Retina (tissue), 1 donor: Measurements from ENCODE around the gene SPDYC.

Source experiments
- DNase-seq: peaks from one replicate; pipeline ENCODE4 v3.0.0-alpha.2; 2016

Gene SPDYC, protein sequence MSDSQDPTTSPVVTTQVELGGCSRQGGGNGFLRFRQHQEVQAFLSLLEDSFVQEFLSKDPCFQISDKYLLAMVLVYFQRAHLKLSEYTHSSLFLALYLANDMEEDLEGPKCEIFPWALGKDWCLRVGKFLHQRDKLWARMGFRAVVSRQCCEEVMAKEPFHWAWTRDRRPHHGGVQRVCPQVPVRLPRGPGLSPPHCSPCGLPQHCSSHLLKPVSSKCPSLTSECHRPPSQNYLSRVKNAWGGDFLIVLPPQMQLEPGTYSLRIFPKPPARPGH

DNA sequence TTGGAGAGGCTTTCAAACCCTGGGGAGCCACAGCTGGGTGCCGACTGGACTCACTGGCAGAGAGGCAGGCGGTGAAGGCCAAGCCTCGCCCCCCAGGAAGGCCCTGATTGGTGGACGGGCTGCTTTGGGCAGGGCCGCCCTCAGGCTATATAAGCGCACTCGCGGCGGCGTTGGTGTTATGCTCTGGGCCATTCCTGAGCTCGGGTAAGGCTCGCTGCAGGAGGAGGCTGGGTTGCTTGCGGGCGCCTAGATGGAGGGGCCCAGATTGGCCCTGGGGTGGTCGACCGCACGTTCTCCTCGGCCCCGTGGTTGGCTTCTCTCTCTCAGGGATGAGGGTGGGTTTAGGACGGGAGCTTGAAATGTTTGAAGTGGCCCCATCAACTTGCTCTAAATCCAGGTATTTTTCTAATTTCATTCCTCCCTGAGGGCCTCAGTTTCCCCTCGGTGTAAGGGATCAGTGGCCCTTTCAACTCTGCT lies at the start of gene SPDYC:
Gene SPDYC, plus strand, starts transcription at position 176 of the 477 bp plus-strand sequence. CDS start 1,125 bp downstream, outside the sequence.
- no peak for DNase-seq

DNA sequence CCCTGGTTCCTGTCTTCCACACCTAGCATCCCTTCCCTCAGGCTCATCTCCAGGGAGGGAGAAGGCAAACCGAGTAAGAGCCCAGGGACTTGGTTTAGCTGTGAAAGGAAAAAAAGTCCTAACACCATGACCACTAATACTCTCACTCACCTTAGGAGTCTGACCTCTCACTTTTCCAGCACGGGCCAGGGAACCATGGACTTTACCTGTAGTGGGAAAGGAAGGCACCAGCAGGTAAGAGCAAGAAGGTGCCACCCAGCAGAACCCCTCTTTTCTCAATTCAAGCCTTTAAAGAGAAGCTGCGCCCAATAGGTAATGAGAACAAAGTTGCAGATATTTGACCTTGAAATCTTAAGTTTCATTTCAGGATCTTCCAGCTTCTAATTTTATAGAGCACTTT lies 49.2 kb upstream of the SPDYC start:
- DNase-seq, result no peak

DNA sequence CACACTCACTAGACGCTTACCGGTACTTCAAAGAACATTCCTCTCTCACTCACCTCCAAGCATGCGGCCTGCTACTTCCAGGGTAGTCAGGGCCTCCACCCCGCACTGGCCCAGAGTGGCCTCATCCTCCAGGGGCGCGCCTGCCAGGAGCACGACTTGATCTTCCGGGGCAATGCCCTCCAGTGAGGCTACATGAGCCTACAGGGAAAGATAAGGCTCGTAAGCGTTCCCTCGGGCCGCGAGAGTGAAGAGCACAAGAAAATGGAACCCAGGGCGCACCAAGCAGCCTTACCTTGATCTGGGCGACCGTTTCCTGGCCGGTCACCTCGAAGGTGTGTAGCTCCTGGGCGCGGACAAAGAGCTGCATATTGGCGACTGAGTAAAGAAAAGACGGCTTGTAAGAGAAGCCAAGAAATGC lies 48.6 kb upstream of the SPDYC start:
- DNase-seq, result peak; percentile 23

DNA sequence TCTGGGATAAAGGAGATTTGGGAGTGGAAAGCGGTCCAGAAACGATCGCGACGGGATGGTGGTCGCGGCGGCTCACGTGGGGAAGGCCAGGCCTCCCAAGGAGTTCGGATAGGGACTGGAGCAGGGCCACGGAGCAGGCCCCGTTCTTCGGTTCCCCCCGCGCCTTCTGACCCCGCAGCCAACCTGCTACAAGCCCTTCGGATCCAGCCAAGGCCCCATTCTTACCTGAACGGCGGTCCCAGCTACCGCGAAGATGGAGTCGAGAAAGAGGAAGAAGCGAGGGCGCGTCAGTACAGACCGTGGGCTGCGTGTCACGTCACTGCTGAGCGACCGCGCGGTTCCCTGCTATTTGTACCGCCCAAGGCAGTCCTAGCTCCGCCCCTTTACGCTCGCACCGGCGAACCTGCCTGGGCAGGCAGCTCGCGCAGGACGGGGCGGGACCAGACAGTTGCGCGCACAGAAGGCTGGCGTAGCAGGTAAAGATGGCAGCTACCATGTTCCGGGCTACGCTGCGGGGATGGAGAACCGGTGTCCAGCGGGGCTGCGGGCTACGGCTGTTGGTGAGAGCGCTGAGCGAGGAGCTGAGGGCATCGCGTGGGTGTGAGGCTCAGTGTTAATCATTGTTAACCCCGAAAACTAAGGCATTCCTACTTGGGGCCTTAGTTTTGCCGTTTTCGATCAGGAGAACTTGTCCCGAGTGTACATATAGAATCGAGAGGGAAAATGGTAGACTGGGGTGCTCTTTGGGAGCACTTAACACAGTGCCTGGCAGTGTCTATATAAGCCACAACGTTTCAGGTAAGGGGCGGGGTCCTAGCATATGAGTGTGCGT lies 48.0 kb upstream of the SPDYC start, which contains the start of the genes FAU and MRPL49:
Gene FAU, minus strand, starts transcription at position 270 of the 832 bp plus-strand sequence. CDS start 321 bp downstream, outside the sequence.
Gene MRPL49, plus strand, starts transcription at position 457 of the 832 bp plus-strand sequence. Its CDS starts 26 bp downstream, at position 483.
- DNase-seq, result peak; percentile 96

DNA sequence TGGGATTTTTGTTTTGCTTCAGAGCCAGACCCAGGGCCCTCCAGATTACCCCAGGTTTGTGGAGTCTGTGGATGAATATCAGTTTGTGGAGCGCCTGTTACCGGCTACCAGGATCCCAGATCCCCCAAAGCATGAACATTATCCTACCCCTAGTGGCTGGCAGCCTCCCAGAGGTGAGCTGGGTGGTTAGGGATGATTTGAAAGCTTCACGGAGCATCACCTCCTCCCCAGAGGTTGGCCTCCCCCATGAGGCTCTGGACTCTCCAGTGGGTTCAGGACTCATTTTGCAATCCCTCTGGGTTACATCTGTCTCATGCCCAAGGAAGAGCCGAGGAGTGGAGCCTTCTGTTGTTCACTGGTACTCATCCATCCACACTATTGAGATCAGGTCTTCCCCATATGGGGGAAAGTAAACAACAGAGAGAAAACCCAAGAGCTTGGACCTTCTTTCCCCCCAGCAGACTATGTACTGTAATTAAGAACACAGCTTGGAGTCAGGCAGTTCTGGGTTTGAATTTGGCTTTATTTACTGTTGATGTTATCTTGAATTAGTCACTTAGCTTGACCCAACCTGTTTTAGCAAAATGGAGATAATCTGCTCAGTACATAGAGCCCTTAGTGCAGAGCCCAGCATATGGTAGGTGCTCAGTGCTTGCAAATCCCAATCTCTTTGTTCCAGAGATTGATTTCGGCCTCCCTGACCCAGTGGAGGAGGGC lies 45.4 kb upstream of the SPDYC start:
- DNase-seq, result no peak

DNA sequence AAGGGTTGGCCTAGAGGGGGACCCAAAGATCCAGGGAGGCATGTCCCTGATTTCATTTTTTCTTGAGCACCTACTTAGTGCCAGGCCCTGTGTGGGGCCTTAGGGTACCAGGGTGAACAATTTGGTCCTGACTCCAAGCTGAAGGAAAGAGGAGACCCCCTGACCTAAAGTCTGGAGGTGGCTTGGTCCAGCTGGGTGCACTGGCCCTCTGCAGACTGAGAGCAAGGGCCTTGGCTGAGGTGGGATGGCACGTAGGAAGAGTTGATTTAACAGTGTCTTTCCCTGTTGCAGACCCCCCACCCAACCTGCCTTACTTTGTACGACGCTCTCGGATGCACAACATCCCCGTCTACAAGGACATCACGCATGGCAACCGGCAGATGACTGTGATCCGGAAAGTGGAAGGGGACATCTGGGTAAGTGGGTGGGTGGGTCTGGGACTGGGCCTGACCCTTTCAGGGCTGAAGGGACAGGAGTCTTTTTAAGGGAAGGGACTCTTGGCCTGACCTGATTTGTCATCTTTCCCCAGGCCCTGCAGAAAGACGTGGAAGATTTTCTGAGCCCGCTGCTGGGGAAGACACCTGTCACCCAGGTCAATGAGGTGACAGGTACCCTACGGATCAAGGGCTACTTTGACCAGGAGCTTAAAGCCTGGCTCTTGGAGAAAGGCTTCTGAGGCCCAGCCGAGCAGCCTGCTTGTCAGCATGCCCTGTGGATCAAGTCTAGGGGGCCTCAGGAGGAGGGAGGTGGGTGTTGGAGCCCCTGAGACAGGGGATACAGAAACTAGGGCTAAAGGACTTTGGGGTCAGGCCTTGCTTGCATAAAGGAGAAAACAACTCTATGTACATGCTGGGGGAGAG lies 44.6 kb upstream of the SPDYC start:
- no peak for DNase-seq

DNA sequence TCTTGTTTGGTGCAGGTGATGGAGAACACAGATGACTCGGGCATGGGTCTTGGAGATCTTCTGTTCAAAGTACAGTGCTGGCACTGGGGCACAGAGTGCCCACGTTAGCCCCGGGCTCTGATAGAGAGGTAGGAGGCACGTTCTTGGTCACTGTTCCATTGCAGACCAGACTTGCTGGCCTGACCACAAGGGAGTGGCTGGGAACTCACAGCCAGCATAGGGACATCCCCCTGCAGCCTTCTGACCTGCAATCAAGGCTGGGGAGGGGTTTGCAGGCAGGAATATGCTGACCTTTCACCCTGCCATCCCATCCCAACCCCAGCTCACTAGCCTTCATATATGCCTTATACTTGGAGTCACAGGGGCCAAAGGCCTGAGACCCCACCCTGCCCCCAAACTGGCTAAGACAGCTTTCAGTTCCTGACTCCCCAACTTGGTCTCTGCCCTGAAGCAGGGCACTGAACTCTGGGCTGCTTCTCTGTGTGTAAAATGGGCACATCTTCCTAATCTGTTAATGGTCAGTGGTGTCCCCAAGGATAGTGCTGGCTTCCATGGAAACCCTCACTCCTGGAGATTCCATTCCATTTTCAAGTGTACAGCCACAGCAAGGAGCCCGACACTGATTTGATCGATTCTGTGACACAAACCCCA lies 43.3 kb upstream of the SPDYC start:
- no peak for DNase-seq

DNA sequence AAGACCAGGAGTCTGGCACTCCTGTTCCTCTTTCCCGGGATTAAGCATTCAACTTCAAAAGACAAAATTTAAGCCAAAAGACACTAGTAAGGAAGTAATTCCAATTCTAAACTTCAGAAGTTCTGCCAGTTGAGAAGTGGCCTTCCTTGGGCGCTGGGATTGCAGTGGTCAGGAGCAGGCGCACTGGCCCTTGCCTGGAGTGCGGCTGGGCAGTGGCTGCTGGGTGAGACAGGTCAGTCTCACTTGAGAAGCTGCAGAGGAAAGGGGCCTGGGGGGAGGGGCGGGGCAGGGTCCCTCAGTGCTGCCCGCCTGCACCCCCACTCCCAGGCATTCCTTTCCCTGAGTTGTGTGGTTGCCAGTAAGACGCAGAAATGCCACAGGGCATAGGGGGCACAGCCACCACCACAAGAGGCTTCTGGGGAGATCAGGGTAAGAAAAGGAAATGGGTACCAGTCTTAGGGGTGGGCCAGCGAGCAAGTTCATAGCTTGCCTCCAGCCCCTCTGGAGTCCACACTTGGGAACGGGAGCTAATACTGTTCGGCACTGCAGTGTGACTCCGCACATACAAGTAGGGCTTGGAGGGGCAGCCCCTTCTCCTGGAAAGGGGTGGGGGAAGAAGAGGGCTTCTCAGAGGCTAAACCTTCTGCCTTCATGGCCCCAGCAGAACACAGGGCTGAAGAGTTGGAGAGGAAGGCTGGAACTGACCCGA lies 42.4 kb upstream of the SPDYC start:
- no peak for DNase-seq

DNA sequence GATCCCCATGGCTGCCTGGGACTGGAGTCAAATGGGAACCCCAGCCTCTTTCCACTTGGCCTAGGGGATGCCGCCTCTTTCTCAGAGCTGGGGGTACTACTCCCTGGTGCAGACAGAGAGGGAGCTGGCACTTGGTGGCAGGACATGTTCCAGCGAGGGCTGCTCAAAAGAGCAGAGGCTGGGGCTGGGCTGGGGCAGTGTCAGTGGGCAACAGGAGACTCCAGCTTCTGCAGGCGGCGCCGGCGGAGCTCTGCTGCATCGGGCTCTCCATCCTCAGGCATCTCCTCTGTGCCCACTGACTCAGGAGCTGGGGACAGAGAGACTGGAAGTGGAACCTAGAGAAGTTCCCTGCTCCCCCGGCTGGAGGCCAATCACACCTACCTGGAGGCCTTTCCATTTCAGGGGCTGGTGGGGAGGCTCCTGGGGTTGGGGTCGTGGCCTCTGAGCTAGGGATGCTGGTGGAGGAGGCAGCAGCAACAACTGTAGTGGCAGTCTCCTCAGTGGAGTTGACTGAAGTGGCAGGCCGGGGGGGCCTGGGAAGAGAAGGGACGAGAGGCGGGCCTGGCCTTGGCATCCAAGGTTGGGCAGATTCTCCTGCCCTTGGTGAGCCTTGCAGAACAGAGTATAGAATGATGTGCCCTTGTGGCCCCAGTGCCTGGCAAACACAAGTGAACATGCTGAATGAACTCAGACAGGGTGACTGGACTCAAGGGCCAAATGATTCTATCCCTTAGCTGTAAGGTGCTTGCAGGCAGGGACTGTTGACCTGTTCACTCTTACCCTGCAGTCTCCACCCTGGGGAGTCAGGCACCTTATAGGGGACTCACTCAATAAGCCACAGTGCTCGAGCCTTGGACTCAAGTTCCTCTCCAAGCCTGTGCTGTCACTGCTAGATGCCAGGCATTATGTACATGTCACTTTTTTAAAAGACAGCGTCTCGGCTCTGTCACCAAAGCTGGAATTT lies 41.6 kb upstream of the SPDYC start:
- DNase-seq, result no peak

DNA sequence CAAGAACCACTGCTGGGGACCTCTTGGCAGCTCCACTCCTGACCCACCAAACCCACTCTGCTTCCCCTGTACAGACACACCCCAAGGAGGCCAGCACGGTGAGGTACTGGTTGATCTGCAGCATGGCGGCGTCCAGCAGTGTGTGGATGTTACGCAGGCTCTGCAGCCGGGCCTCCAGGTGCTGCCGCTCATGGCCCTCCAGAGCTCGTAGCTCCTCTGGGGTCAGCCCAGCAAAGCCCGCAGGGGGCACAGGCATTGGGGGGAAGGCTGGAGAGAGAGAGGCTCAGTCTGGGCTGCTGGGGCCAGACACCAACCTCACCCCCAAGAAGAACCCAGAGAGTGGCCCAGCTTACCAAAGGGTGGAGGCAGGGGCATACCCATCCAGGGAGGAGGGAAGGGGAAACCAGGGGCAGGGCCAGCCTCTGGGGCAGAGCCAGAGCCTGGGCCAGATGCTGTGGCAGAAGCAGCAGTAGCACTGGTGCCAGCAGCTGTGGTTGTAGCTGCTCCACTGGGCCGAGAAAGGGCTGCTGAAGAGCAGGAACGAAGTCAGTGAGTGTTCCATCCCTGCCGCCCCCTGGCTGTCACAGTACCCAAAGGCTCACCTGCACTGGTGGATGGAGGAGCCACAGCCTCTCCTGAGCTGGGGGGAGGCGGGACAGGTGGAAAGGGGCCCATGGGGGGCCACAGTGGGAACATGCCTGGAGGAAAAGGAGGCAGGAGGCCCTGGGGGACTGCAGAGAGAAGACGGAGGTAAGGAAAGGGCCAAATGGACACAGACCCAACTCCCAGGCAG lies 40.2 kb upstream of the SPDYC start:
- no peak for DNase-seq

DNA sequence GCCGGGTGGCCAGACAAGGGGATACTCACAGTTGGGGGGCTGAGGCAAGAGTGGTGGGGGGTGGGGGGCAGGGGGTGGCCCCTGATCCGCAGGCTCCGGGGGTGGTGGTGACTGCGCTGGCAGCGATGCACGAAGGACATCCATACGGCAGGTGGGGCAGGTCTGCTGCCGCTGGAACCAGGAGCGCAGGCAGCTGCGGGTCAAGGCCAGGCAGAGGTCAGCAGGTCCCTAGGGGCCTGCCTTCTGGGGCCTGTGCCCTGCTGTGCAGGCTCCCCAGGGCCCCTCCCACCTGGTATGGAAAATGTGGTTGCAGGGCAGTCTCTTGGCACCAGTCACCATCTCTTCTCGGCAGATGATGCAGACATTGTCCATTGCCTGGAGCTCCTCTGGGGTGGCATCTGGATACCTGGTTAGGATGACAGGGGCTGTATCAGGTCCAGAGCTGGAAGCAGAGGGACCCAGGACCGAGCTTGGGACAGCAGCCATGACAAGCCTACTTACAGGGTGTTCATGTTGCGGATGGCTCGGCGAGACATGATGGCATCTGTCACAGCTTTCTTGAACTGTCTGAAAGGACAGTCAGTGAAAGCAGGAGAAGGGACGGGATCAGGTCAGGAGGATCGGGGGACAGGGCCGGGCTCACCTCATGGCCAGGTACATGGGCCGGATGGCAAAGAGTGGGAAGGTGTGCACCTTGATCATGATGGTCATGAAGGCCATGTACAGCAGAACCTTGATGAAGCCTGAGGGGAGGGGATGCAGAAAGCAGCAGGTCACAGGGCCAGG lies 39.2 kb upstream of the SPDYC start:
- no peak for DNase-seq

DNA sequence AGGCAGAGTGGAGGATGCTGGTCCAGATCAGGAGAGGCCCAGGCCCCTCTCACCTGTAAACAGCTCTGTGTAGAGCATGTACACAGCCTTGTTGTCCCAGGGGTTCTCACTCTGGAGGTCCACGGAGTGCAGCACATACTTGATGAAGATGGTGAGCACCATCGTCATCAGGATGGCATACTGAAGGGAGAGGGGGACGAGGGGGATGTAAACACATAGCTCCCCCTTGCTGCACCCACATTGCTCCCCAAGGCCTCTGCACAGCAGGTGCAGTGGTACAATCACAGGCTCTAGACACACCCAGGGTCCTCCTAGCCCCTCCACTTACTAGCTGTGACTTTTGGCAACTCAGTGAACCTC lies 38.6 kb upstream of the SPDYC start:
- DNase-seq, result no peak

DNA sequence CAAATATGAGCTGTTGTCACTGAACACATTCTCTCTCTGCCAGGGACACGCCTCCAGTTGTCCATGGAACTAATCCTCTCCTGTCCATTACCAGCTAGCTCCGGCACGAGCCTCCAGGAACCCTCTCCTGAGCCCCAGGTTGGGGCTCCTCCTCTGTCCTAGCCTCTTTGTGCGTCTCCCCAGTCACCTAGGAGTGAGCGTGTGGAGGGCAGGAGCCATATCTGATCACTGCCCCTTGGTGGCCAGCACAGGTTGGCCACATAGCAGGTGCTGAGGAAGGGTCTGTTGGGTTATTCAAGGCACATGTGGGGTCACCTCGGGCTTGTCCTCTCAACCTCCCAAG lies 38.2 kb upstream of the SPDYC start:
- no peak for DNase-seq

DNA sequence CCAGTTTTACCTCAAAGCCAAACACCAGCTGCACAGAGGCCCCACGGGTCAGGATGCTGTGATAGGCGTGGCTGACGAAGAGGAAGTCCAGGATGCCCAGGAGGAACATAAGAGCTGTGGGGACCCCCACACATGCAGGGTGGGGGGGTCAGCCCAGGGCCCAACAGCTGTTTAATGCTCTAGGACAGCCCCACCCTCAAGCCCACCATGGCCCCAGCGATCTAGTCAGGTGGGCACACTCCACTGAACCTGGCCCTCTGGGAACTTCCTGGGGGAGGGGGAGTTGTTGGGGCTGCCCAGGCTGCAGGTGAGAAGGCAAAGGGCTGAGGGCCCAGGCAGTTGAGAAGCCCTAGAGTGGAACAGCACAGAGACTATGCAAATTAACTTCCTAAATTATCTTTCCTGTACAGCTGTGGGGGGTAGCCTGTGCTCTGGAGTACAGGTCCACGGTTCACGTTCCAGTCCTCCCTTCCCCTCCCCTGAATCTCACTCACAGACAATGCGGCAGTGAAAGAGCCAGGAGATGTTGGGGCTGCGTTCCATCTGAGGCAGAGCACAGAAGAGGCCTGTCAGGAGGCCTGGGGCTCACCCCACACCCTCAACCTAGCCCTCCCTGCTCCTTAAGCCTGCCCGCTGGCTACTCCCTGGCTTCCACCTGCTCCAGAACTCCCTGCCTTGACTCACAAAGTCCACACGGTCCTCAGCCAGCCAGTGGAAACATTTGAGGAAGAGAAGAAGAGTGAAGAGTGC lies 37.6 kb upstream of the SPDYC start:
- no peak for DNase-seq

DNA sequence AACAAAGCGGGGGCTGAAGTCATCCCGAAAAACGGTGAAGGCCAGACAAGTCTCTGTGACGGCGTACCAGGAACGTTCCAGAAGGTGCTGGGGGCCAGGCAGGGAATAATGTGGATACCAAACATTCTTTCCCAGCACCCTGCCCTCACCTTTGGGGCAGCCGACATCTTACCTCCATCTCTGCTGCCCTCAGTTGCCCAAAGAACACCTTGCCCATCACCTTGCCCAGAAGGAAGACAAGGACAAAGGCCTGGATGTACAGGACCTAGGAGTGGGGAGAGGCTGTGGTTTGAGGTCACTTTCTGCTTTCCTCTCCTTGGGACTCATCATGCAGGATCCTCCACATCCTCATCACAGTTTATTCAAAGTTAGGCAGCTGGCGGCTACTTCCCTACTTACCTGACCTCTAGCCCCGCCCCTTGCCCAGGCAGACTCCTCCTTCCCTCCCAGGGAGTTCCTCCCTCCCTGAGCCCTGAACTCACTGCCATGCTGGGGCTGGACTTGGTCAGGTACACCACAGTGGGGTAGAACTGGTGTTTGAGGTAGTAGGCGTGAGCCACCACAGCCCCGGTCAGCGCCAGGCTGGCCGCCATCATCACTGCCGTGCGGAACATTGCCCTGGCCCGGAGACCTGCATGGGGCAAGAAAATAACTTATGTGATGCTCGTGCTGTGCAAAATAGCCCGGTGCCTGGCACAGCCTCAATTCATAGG lies 36.9 kb upstream of the SPDYC start:
- no peak for DNase-seq

DNA sequence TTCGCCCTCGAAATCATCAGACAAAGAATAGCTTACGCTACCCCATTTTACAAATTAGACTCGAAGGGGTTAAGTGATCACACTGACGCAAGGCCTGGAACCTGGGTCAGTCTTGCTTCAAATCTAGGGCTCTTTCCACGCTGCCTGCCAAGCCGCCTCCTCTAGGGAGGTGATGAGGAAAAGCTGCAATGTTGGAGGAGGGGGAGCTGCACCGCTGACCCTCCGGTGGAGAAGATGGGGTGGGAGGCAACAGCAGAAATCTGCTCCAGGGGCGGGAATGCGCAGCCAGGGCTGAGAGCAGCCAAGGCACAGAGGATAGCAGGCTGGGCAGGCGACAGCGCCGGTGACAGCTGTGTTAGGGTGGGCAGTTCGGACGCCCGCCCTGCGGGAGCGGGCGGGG lies 36.3 kb upstream of the SPDYC start:
- DNase-seq, result no peak
